NCI-H1105 (cell line): ENCODE measurements around the gene PPM1B.
"Not testable (repeated sequence)": the region's sequence is repeated elsewhere in the genome, so short reads cannot be mapped to it uniquely, and the experiment has no call there.

ENCODE experiments used
- DNase-seq: peaks from one replicate; lab custom pipeline; 2025; lab: John Stamatoyannopoulos, UW

Gene PPM1B

GRCh38 chr2:44168681-44169154, at the start of gene PPM1B:
PPM1B (plus strand) TSS chr2:44168875; CDS start chr2:44201200, 32,325 bp downstream.
- DNase-seq = no peak

GRCh38 chr2:44119878-44120277, 48.8 kb upstream of the PPM1B start:
- no peak for DNase-seq

DNA sequence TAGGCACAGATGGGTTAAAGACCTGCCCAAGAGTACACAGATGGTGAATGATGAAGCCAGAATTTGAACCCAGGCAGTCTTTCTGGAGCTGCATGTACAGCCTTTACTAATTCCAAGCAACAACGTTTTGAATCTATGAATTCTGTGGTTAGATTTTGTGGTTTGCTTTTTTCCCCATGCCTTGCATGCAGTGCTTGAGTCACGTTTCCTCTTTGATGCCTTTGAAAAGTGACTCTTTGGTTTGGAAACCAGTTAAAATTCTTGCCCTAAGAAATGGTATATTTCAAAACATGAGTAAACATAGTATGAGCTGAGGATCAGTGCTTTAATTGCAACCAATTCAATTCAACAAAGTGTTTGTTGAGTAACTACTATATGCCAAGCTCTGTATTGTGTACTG, 48.2 kb upstream of the PPM1B start:
- DNase-seq = no peak

GRCh38 chr2:44121899-44122298, 46.8 kb upstream of the PPM1B start:
- DNase-seq = no peak

DNA sequence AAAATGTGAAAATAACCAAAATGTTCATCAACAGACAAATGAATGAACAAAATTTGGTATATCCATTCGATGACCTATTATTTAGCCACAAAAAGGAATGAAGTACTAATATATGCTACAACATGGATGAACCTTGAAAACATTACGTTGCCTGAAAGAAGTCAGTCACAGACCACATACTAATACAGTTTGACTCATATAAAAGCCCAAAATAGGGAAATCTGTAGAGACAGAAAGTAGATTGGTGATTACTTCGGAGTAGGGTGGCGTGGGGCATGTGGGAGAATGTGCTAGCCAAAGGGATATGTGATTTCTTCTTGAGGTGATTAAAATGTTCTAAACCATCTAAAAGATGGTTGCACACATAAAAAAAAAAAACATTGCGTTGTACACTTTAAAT, 44.2 kb upstream of the PPM1B start:
- DNase-seq = no peak

- no peak for DNase-seq
These were observed 42.4 kb upstream of the PPM1B start for GRCh38 chr2:44126106-44126797.

- DNase-seq = no peak
These were observed 38.2 kb upstream of the PPM1B start for GRCh38 chr2:44130441-44130840.

DNA sequence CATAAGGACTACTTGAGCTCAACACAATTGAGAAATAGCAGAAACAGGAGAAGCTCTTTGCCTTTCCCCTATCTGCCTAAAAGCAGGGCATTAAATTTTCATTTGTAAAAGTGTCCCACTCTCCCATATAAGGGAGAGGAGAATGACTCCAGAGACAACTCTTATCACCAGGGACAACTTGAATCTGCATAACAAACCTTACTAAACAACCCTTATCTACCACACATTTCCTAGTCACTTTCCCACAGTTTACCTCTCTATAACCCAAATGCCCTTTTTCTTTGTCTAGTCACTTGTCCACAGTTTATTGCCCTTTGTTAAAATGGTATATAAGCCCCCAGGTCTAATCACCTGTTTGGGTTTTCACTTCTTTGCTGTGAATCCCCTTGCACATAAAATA, 37.5 kb upstream of the PPM1B start:
- no peak for DNase-seq

DNA sequence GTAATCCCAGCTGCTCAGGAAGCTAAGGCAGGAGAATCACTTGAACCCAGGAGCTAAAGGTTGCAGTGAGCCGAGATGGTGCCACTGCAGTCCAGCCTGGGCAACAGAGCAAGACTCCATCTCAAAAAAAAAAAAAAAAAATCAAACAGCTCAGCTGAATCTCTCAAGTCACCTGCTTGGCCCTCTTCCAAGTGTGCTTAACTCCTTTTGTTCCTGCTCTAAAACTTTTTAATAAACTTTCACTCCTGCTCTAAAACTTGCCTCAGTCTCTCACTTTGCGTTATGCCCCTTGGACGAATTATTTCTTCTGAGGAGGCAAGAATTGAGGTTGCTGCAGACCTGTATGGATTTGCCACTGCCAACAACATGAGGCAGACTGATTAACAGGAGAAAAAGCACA, 35.1 kb upstream of the PPM1B start:
- not testable (repeated sequence) for DNase-seq

DNA sequence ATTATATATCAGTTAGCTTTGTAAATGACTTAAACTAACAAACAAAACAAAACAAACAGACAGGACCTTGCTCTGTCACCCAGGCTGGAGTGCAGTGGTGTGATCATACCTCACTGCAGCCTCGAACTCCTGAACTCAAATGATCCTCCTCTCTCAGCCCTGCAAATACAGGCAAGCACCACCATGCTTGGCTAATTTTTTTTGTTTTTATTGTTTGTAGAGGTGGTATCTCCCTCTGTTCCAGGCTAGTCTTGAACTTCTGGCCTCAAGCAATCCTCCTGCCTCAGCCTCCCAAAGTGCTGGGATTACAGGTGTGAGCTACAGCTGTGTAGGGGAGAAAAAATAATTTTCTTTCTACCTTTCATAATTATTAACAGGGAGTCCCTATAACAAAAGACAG, 33.8 kb upstream of the PPM1B start:
- no peak for DNase-seq

- DNase-seq = no peak
These were observed 33.4 kb upstream of the PPM1B start for GRCh38 chr2:44135296-44135695.

GRCh38 chr2:44135771-44136170, 32.9 kb upstream of the PPM1B start:
- DNase-seq = no peak

GRCh38 chr2:44136252-44136651, 32.4 kb upstream of the PPM1B start:
- DNase-seq = no peak

- DNase-seq = no peak
These were observed 31.6 kb upstream of the PPM1B start for GRCh38 chr2:44137048-44137447.

GRCh38 chr2:44137872-44138551, 30.7 kb upstream of the PPM1B start:
- no peak for DNase-seq

DNA sequence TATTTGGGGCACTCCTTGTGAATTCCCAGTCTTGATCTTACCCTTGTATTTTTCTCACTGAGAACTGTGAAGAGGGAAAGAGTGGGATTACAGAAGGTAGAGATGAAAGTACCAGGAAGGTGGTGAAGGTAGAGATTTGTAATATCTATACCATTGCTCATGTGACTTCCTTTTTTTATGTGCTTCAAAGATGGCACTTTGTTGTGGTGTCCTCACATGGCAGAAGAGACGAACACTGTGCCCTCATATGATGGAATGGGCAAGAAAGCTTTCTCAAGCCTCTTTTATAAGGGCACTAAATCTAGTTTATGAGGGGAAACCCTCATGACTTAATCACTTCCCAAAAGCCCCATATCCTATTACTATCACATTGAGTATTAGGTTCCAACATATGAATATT, 28.9 kb upstream of the PPM1B start:
- DNase-seq = no peak

DNA sequence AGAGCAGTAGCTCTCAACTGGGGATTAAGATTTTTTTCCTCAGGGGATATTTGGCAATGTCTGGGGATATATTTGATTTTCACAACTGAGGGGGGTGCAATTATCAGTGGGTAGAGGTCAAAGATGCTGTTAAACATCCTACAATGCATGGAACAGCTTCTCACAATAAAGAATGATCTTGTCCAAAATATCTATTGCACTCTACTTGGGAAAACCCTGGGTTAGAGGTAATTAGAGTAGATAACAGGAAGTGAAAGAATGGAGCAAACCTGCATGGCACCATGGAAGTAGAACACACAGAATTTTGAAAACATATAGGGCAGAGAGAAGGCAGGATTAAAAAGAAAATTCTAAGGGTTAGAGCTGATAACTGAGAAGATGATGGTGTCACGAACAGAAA, 26.4 kb upstream of the PPM1B start:
- DNase-seq = no peak

DNA sequence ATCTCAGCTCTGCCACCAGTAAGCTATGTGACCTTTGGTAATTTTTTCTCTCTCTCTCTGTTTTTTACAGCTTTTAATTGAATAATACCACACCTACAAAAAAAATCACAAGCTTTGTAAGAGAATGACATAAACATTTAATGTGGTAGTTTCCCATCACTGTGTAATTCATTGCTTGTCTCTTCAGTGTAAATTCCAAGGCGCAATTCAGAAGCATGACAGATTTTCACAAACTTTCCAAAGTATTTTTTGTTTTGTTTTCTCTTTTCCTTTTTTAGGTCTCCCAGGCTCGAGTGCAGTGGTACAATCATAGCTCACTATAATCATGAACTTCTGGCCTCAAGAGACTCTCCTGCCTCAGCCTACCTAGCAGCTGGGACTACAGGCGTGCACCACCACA, 25.0 kb upstream of the PPM1B start:
- no peak for DNase-seq

- DNase-seq = no peak
These were observed 19.7 kb upstream of the PPM1B start for GRCh38 chr2:44148999-44149398.

DNA sequence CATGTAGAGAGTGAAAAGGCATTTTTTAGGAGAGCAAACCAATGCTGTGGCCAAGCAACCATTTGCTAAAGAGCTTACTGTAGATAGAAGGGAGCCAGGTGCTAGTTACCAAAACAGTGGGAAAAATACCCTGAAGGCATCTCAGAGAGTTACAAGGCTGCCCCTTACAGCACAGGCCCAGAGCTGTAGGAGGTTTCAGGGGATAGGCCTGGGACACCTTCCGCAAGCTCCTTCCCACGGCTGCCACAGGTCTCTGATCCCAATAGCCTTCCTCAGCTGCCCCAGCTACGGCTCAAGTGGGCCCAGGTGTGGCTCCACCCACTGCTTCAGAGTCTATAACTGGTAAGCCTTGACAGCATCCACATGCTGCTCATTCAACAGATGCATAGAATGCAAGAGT, 18.2 kb upstream of the PPM1B start:
- DNase-seq = no peak

DNA sequence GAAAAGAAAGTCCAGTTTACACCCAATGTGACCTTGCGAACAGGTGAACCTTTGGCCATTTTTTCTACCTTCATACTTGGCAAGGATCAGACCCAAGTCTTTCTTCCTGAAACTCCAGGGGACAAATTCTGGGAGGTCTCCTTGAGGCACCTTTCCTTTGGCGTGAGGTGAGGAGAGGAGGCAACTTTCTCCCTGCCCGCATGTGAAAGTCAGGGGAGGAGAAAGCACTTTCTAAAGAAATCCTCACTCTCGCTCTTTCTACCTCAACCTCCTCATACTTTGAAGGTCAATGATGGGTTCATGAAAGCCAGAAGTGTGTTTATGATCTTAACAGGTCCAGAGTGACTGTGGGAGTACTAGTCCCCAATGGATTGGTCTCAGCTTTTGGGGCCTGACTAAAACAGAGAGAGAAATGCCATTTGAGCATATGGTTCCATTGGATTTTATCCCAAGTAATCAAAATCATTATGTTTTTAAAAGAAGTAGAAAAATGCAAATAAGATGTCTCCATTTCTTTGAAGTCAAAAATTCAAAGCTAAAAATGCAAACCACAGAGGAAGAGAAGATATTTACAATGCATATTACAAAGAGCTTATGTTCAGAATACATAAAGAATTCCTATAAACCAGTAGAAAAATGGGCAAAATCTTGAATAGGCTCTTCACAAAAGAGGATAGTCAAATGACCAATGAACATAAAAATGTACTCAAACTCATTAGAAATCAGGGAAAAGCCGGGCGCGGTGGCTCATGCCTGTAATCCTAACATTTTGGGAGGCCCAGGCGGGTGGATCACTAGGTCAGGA, 15.6 kb upstream of the PPM1B start:
- no peak for DNase-seq

- DNase-seq = no peak
These were observed 12.8 kb upstream of the PPM1B start for GRCh38 chr2:44155666-44156446.
